ENCODE results near the gene MOB1A.

DNA sequence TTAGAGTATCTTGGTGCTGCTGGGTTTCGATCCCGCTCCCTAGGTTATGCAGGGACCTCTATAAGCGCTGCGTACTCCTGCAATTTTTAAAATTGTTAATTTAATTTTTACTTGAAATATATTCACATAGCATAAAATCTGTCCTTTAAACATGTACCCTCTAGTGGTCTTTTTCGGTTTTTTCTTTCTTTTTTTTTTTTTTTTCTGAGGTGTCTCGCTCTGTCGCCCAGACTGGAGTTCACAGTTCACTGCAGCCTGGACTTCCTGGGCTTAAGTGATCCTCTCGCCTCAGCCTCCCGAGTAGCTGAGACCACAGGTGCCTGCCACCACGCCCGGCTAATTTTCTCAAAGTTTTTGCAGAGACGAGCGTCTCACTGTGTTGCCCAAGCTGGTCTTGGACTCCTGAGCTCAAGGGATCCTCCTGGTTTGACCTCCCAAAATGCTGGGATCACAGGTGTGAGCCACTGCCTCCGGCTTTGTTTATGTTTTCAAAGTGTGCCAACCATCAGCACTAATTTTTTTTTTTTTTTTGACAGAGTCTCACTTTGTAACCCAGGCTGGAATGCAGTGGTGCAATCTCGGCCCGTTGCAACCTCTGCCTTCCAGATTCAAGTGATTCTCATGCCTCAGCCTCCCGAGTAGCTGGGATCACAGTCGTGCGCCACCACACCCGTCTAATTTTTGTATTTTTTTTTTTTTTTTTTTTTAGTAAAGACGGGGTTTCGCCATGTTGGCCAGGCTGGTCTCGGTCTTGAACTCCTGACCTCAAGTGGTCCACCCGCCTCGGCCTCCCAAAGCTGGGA lies 585 bp upstream of the MOB1A start:
- TF ChIP-seq ARID4B (CRISPR knock-in tag; IDR thresholded peaks at IDR 0.05; ENCODE audit: borderline replicate concordance) (no peak), SMAD3 (CRISPR knock-in tag; IDR thresholded peaks at IDR 0.05; ENCODE audit: borderline replicate concordance) (no peak), ATF1 (CRISPR knock-in tag; IDR thresholded peaks at IDR 0.05) (no peak), SP1 (CRISPR knock-in tag; conservative IDR thresholded peaks at IDR 0.05) (no peak), JUN (CRISPR knock-in tag; IDR thresholded peaks at IDR 0.05) (no peak), FOXJ3 (CRISPR knock-in tag; IDR thresholded peaks at IDR 0.05; ENCODE audit: borderline replicate concordance) (no peak)
- TF ChIP-seq, protein P1, sequence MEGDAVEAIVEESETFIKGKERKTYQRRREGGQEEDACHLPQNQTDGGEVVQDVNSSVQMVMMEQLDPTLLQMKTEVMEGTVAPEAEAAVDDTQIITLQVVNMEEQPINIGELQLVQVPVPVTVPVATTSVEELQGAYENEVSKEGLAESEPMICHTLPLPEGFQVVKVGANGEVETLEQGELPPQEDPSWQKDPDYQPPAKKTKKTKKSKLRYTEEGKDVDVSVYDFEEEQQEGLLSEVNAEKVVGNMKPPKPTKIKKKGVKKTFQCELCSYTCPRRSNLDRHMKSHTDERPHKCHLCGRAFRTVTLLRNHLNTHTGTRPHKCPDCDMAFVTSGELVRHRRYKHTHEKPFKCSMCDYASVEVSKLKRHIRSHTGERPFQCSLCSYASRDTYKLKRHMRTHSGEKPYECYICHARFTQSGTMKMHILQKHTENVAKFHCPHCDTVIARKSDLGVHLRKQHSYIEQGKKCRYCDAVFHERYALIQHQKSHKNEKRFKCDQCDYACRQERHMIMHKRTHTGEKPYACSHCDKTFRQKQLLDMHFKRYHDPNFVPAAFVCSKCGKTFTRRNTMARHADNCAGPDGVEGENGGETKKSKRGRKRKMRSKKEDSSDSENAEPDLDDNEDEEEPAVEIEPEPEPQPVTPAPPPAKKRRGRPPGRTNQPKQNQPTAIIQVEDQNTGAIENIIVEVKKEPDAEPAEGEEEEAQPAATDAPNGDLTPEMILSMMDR (IDR thresholded peaks at IDR 0.05), result no peak
- TF ChIP-seq, protein P2, sequence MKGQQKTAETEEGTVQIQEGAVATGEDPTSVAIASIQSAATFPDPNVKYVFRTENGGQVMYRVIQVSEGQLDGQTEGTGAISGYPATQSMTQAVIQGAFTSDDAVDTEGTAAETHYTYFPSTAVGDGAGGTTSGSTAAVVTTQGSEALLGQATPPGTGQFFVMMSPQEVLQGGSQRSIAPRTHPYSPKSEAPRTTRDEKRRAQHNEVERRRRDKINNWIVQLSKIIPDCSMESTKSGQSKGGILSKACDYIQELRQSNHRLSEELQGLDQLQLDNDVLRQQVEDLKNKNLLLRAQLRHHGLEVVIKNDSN (CRISPR knock-in tag; IDR thresholded peaks at IDR 0.05), result no peak
